CD8-positive, alpha-beta memory T cell (primary cell): ENCODE measurements around the gene DLG1. TPM values are rescaled to one million over a fixed set of nuclear protein-coding genes. Genes with fewer than 3 reads are reported as not detected.

ENCODE experiments used
- CTCF ChIA-PET: fragments of 350-600 bp; sonication (Branson Sonifier 250); formaldehyde crosslinking; loops from one replicate; lab custom pipeline; 2021; ENCODE audit warnings: antibody characterized with exemption; lab: Charles Lee
- POLR2A ChIA-PET: fragments of 350-600 bp; sonication (Branson Sonifier 250); formaldehyde crosslinking; loops from one replicate; lab custom pipeline; 2021; ENCODE audit warnings: antibody characterized with exemption; lab: Charles Lee
- DNase-seq, 5 donors: peaks; one replicate each; pipeline versions ENCODE4 v3.0.0 to v3.0.0-alpha.2; 2020 to 2022; ENCODE audit warnings: mixed read lengths in 1 of 5
- H3K27ac ChIP-seq: one replicate; pipeline ENCODE4 v1.7.0; 2013; ENCODE audit warnings: low read depth, mild to moderate bottlenecking, low read length, moderate library complexity
- H3K27me3 ChIP-seq: 2 replicates; pipeline ENCODE4 v1.7.0; 2013; ENCODE audit warnings: low read length, mild to moderate bottlenecking; ENCODE audit not compliant: insufficient read depth, poor library complexity, severe bottlenecking
- H3K36me3 ChIP-seq: 2 replicates; pipeline ENCODE4 v1.7.0; 2013; ENCODE audit warnings: mild to moderate bottlenecking, low read length, moderate library complexity; ENCODE audit not compliant: insufficient read depth
- H3K4me1 ChIP-seq: 2 replicates; pipeline ENCODE4 v1.7.0; 2013; ENCODE audit warnings: mild to moderate bottlenecking, low read length, moderate library complexity; ENCODE audit not compliant: insufficient read depth
- H3K4me3 ChIP-seq: 2 replicates; pipeline ENCODE4 v1.7.0; 2013; ENCODE audit warnings: mild to moderate bottlenecking, low read length
- H3K9me3 ChIP-seq: 2 replicates; pipeline ENCODE4 v1.7.0; 2013; ENCODE audit warnings: mild to moderate bottlenecking, low read length
- H3K27ac Mint-ChIP-seq, 8 donors: one replicate each; pipeline ENCODE4 v1.8.0; 2020 to 2021; ENCODE audit warnings: mixed read lengths in 8 of 8, mild to moderate bottlenecking in 6 of 8, inconsistent platforms in 3 of 8, moderate library complexity in 3 of 8
- H3K27me3 Mint-ChIP-seq, 2 donors: one replicate each; pipeline ENCODE4 v1.8.0; 2020 to 2021; ENCODE audit warnings: mixed read lengths in 2 of 2, mild to moderate bottlenecking in 1 of 2, moderate library complexity in 1 of 2
- H3K36me3 Mint-ChIP-seq, 3 donors: one replicate each; pipeline ENCODE4 v1.8.0; 2020 to 2021; ENCODE audit warnings: mixed read lengths in 3 of 3, inconsistent platforms in 1 of 3, mild to moderate bottlenecking in 1 of 3
- H3K4me1 Mint-ChIP-seq, 3 donors: one replicate each; pipeline ENCODE4 v1.8.0; 2020 to 2021; ENCODE audit warnings: mixed read lengths in 3 of 3, inconsistent platforms in 1 of 3, mild to moderate bottlenecking in 1 of 3
- H3K4me3 Mint-ChIP-seq, 7 donors: one replicate each; pipeline ENCODE4 v1.8.0; 2020 to 2021; ENCODE audit warnings: mixed read lengths in 7 of 7, mild to moderate bottlenecking in 6 of 7, moderate library complexity in 4 of 7, inconsistent platforms in 2 of 7
- H3K9me3 Mint-ChIP-seq, 5 donors: one replicate each; pipeline ENCODE4 v1.8.0; 2020 to 2022; ENCODE audit warnings: mixed read lengths in 5 of 5, mild to moderate bottlenecking in 3 of 5, moderate library complexity in 2 of 5, inconsistent platforms in 1 of 5
- polyA plus RNA-seq: library from polyadenylated mRNA; unstranded; fragments of 300-500 nt; fragmentation: Illumina TruSeq; gene quantifications from one replicate; pipeline ENCODE4 v1.2.3, GENCODE V29; 2021
- total RNA-seq, 2 experiments: library from RNA; stranded (reverse); gene quantifications; one replicate each; pipeline ENCODE4 v1.2.3, GENCODE V29; 2021

DLG1 gene
- total and polyA plus RNA-seq, 3 experiments from 2014 or later, result 30.5 to 51.2 (median 49.2) TPM

GRCh38 chr3:197261164-197261509 lies 37.3 kb downstream of the DLG1 start:
- peaks cover 32 to 70% (median 67%) of the 10 kb centered on the region in 3 donors for H3K4me1 Mint-ChIP-seq
- no peaks in the 10 kb centered on the region for H3K9me3 ChIP-seq
- H3K27ac Mint-ChIP-seq, result peak overlapping the region in 3 of 8 donors; percentile 18 to 37 (median 26)
- no peaks in the 10 kb centered on the region for H3K27me3 Mint-ChIP-seq
- no peak overlapping the region for H3K4me3 Mint-ChIP-seq
- no peak for DNase-seq
- H3K27me3 ChIP-seq, result no peaks in the 10 kb centered on the region
- ChIA-PET POLR2A (no interaction called here), CTCF (no interaction called here)
- no peaks in the 10 kb centered on the region for H3K36me3 ChIP-seq
- H3K4me1 ChIP-seq, result peaks cover 7% of the 10 kb centered on the region
- H3K36me3 Mint-ChIP-seq, result peaks cover 0 to 14% (median 7%) of the 10 kb centered on the region in 3 donors
- H3K27ac ChIP-seq, result no peak overlapping the region
- H3K4me3 ChIP-seq, result no peak overlapping the region
- H3K9me3 Mint-ChIP-seq, result no peaks in the 10 kb centered on the region

- Histone ChIP-seq H3K4me1 (peaks cover 7% of the 10 kb centered on the region), H3K27me3 (no peaks in the 10 kb centered on the region), H3K4me3 (no peak overlapping the region), H3K27ac (no peak overlapping the region), H3K9me3 (no peaks in the 10 kb centered on the region), H3K36me3 (no peaks in the 10 kb centered on the region)
- ChIA-PET POLR2A (no interaction called here), CTCF (no interaction called here)
- Mint-ChIP-seq H3K36me3 (peaks cover 0 to 12% (median 5%) of the 10 kb centered on the region in 3 donors), H3K27me3 (no peaks in the 10 kb centered on the region), H3K4me1 (peaks cover 30 to 68% (median 63%) of the 10 kb centered on the region in 3 donors), H3K9me3 (no peaks in the 10 kb centered on the region), H3K27ac (peak overlapping the region in 3 of 8 donors; percentile 18 to 37 (median 26)), H3K4me3 (no peak overlapping the region)
- no peak for DNase-seq
Measured at GRCh38 chr3:197260491-197261163, 37.8 kb downstream of the DLG1 start.

GRCh38 chr3:197259096-197259495 lies 39.3 kb downstream of the DLG1 start:
- Histone ChIP-seq H3K4me1 (peaks cover 16% of the 10 kb centered on the region), H3K4me3 (no peak overlapping the region), H3K27me3 (no peaks in the 10 kb centered on the region), H3K27ac (no peak overlapping the region), H3K9me3 (no peaks in the 10 kb centered on the region), H3K36me3 (no peaks in the 10 kb centered on the region)
- Mint-ChIP-seq H3K4me3 (no peak overlapping the region), H3K9me3 (no peaks in the 10 kb centered on the region), H3K27ac (peak overlapping the region in 1 of 8 donors; percentile 17), H3K36me3 (peaks cover 0 to 6% (median 3%) of the 10 kb centered on the region in 3 donors), H3K4me1 (peaks cover 29 to 73% (median 65%) of the 10 kb centered on the region in 3 donors), H3K27me3 (no peaks in the 10 kb centered on the region)
- CTCF ChIA-PET, result no interaction called here
- POLR2A ChIA-PET, result no interaction called here
- DNase-seq, result no peak

- Histone ChIP-seq H3K36me3 (no peaks in the 10 kb centered on the region), H3K4me3 (no peak overlapping the region), H3K27me3 (no peaks in the 10 kb centered on the region), H3K27ac (no peak overlapping the region), H3K9me3 (no peaks in the 10 kb centered on the region), H3K4me1 (peaks cover 24% of the 10 kb centered on the region)
- Mint-ChIP-seq H3K4me1 (peaks cover 36 to 79% (median 73%) of the 10 kb centered on the region in 3 donors), H3K27me3 (no peaks in the 10 kb centered on the region), H3K9me3 (no peaks in the 10 kb centered on the region), H3K36me3 (peaks cover 0 to 3% (median 3%) of the 10 kb centered on the region in 3 donors), H3K27ac (peak overlapping the region in 2 of 8 donors; percentile 60 to 64), H3K4me3 (no peak overlapping the region)
- DNase-seq, result no peak
- ChIA-PET POLR2A (no interaction called here), CTCF (interaction anchor here (1.5 to 3.6 kb wide), 4 partner anchors 10 to 251 kb away, joined by 4 to 16 read pairs (median 11); no protein-coding TSS in a partner anchor)
Measured at GRCh38 chr3:197258168-197258755, 40.1 kb downstream of the DLG1 start.

- Histone ChIP-seq H3K4me3 (no peak overlapping the region), H3K4me1 (peaks cover 26% of the 10 kb centered on the region), H3K36me3 (no peaks in the 10 kb centered on the region), H3K27me3 (no peaks in the 10 kb centered on the region), H3K9me3 (no peaks in the 10 kb centered on the region), H3K27ac (no peak overlapping the region)
- Mint-ChIP-seq H3K4me3 (no peak overlapping the region), H3K4me1 (peaks cover 41 to 79% (median 78%) of the 10 kb centered on the region in 3 donors), H3K9me3 (no peaks in the 10 kb centered on the region), H3K27me3 (no peaks in the 10 kb centered on the region), H3K27ac (peak overlapping the region in 1 of 8 donors; percentile 12), H3K36me3 (no peaks in the 10 kb centered on the region)
- ChIA-PET CTCF (interaction anchor here (0.7 to 3.6 kb wide), 11 partner anchors 8 to 253 kb away, joined by 3 to 16 read pairs (median 4); no protein-coding TSS in a partner anchor), POLR2A (no interaction called here)
- no peak for DNase-seq
Measured at GRCh38 chr3:197257711-197258110, 40.7 kb downstream of the DLG1 start.

GRCh38 chr3:197256836-197257444 lies 41.5 kb downstream of the DLG1 start:
- DNase-seq, result peak in 4 of 5 donors; percentile 7 to 49 (median 34)
- CTCF ChIA-PET, result interaction anchor here (0.7 to 3.6 kb wide), 15 partner anchors 9 to 276 kb away, joined by 3 to 16 read pairs (median 4); no protein-coding TSS in a partner anchor
- Mint-ChIP-seq H3K27ac (peak overlapping the region in 2 of 8 donors; percentile 32 to 61), H3K4me3 (no peak overlapping the region), H3K36me3 (peaks cover 0 to 2% (median 1%) of the 10 kb centered on the region in 3 donors), H3K27me3 (no peaks in the 10 kb centered on the region), H3K9me3 (no peaks in the 10 kb centered on the region), H3K4me1 (peaks cover 45 to 81% (median 76%) of the 10 kb centered on the region in 3 donors)
- H3K4me3 ChIP-seq, result no peak overlapping the region
- no peak overlapping the region for H3K27ac ChIP-seq
- H3K9me3 ChIP-seq, result no peaks in the 10 kb centered on the region
- H3K4me1 ChIP-seq, result peaks cover 26% of the 10 kb centered on the region
- POLR2A ChIA-PET, result no interaction called here
- H3K36me3 ChIP-seq, result no peaks in the 10 kb centered on the region
- no peaks in the 10 kb centered on the region for H3K27me3 ChIP-seq

GRCh38 chr3:197256104-197256503 lies 42.3 kb downstream of the DLG1 start:
- Histone ChIP-seq H3K27me3 (no peaks in the 10 kb centered on the region), H3K27ac (no peak overlapping the region), H3K4me3 (no peak overlapping the region), H3K9me3 (no peaks in the 10 kb centered on the region), H3K4me1 (peaks cover 24% of the 10 kb centered on the region), H3K36me3 (no peaks in the 10 kb centered on the region)
- ChIA-PET POLR2A (no interaction called here), CTCF (interaction anchor here (0.8 to 3.6 kb wide), 11 partner anchors 9 to 277 kb away, joined by 3 to 16 read pairs (median 4); no protein-coding TSS in a partner anchor)
- H3K4me3 Mint-ChIP-seq, result no peak overlapping the region
- H3K27ac Mint-ChIP-seq, result no peak overlapping the region
- peaks cover 0 to 6% (median 4%) of the 10 kb centered on the region in 3 donors for H3K36me3 Mint-ChIP-seq
- peaks cover 49 to 81% (median 76%) of the 10 kb centered on the region in 3 donors for H3K4me1 Mint-ChIP-seq
- no peak for DNase-seq
- peaks cover 0 to 2% (median 0%) of the 10 kb centered on the region in 5 donors for H3K9me3 Mint-ChIP-seq
- H3K27me3 Mint-ChIP-seq, result no peaks in the 10 kb centered on the region
